Amniotic epithelial cell (primary cell): Measurements from ENCODE around the gene MYT1.
"Not testable (repeated sequence)": the region's sequence is repeated elsewhere in the genome, so short reads cannot be mapped to it uniquely, and the experiment has no call there.

Source experiments
- DNase-seq: peaks from one replicate; pipeline ENCODE4 v3.0.0-alpha.2; 2010; ENCODE audit warnings: low read depth

MYT1 gene

DNA sequence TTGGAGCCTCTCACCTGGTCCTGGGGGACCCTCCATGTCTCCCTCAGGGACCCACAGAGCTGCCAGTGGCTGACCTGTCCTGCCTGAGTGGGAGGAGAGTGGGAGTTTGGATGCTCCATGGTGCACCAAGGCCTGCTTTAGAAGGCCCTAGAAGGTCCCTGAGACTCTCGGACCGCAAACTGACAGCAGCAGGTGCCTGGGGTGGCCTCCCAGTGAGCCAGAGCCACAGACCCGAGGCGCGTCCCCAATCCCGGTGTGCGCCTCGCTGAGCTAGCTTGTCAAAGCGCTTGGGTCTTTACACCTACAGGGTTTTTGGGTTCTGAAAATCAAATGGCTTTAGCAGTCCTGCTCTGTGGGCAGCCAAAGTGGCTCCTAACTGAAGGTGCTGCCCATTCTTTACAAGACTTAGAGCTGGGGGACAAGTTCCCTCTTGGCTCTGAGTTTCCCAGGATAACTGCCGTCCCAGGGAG, 4.9 kb downstream of the MYT1 start:
- no peak for DNase-seq

- no peak for DNase-seq
Observed at GRCh38 chr20:64171211-64171610, 7.0 kb downstream of the MYT1 start.

DNA sequence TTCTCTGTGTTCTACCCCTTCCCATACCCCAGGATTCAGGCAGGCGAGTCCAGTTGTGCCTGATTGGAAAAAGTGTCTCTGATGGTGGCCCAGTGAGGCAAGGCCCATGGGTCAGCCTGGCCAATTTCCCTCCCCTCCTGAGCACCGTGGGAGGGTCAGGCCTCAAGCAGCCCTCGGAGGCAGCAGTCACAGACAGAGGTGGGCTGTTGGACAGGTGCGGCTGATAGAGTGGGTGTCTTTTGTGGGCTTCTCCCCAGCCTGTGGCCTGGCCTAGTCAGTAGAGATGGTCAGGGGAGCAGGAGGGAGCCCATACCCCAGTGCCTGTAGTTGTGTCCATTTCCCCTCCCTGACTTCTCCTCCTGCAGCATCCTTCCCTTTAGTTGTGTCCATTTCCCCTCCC, 8.9 kb downstream of the MYT1 start:
- DNase-seq, result no peak

DNA sequence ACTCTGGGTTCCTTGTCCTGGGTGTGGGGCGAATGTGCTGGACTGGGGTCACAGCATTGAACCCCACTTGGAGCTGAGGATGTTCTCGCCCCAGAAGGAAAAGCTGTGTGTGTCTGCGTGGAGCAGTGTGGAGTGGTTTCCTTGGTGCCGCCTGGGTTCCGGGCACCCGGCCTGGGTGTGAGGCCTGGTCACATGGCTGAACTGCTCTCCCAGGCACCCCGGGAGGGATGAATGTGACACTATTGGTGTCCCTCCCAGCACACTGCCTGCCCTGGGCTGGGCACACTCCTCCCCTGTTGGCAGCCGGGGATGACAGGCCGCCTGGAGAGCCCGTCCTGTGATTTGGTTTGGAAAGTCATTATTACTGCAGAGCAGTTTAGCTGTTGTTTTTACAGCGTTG, 12.3 kb downstream of the MYT1 start:
- no peak for DNase-seq

- no peak for DNase-seq
Observed at GRCh38 chr20:64176971-64177370, 12.7 kb downstream of the MYT1 start.

DNA sequence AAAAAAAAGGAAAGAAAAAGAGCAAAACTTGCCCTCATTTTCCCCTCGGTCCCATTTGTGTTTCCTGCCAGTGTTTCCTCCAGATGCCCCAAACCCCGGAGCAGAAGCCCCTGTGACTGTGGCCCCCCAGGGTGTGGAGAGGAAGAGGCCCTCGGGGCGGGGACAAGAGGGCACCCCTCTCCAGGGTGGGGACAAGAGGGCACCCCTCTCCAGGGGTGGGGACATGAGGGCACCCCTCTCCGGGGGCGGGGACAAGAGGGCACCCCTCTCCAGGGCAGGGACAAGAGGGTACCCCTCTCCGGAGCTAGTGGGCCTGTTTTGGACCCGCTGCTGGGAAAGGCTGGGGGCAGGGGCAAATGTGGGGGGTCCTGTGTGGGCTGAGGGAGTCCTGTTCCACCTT, 13.1 kb downstream of the MYT1 start:
- DNase-seq, result no peak

DNA sequence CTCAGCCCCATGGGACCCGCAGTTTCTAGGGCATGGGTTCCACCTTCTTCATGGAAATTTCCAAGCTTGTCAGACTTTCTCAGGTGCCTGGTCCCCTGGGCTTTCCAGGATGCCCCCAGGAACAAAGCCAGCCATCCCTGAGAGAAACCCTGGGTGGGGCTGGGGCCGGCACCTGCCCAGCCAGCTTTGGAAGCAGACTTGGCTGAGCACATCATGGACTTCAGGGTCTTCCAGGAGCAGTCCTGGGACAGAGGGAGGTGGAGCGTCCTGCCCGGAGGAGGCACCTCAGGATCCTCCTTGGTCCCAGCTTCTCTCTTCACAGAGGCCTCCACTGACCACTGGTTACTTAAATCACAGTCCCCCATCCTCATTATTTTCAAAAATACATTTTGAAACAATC, 13.5 kb downstream of the MYT1 start:
- no peak for DNase-seq

GRCh38 chr20:64178925-64179324, 14.7 kb downstream of the MYT1 start:
- not testable (repeated sequence) for DNase-seq

DNA sequence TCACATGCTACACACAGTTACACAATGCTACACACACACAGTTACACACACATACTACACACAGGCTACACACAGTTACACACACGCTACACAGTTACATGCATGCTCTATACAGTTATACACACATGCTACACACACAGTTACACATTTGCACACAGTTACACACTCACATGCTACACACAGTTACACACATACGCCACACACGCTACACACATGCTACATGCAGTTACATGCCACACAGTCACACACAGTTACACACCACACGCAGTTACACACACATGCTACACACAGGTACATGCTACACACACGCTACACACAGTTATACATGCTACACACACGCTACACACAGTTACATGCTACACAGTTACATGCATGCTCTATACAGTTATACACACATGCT, 15.6 kb downstream of the MYT1 start:
- no peak for DNase-seq

DNA sequence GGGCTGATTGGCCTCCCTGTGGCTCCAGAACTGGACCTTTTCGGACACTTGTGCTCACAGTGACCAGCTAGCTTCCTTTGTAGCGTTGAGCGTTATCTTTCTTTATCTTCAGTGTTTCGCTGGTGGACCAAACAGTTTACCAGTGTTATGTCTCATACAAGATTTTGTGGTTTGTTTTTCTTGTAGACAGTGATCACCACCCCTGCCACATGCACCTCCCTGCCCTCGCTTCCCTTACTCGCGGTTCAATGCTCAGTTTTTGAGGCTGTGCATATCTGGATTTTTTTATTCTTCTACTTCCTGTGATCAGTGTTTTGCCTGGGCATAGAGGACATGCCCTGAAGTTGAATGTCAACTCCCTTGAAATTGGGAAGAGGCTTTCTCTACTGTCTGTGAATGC, 16.4 kb downstream of the MYT1 start:
- no peak for DNase-seq

DNA sequence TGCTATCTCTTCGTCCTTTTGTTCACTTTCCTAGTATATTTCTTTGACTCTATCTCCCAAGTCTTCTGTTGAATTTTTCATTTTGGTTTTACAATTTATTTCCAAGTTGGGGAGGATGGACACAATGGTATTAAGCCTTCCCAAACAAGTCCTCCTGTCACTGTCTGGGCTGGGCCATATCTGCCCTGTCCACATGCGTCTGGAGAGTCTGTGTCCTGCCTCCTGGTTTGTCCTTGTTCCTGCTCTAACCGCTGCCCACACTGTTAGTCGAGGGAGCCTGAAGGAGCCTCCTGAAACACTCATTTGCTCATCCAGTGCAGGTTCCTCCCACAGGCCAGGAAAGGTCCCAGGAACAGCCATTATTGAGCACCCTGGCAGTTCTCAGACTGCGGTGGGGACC, 17.1 kb downstream of the MYT1 start:
- no peak for DNase-seq

- DNase-seq, result no peak
Observed at GRCh38 chr20:64182146-64182865, 18.1 kb downstream of the MYT1 start.

DNA sequence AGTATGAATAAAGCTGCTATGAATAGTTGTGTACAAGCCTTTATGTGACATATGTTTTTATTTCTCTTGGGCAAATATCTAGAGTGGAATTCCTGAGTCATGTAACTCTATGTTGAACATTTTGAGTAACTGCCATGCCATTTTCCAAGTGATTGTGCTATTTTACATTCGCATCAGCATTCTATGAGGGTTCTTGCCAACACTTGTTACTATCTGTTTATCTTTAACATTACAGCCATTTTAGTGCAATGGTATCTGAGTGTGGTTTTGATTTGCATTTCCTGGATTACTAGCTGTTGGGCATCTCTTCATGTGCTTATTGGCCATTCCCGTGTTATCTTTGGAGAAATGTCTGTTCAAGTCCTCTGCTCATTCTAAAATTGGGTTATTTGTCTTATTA, 19.1 kb downstream of the MYT1 start:
- no peak for DNase-seq

- DNase-seq, result no peak
Observed at GRCh38 chr20:64184795-64185194, 20.5 kb downstream of the MYT1 start.

DNA sequence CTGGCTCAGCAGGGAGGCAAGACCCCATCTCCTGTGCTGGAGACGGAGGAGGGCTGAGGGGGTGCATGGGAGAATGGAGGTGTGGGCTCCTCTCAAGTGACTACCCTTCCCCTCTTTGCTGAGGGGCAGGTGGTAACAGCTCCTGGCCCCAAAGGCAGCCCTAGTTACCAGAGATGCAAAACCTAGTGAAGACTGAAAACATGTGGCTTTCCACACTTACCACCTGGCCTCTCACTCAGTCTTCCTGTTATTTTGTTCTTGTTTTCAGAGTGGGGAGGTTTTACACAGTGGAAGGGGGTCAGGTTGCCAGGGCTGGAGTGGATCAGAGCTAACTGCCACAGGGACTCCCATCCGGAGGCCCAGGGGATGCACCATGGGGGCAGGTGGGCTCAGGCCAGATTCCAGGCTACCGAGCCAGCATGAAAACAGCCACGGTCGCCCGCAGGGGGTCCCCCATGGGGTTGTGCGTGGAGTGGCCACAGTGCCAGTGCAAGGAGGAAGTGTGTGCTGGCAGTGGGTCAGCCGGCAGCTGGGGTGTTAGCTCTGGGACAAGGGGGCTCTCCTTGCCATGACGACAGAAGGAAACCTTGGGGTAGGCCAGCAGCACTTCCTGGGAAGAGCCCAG, 21.1 kb downstream of the MYT1 start:
- DNase-seq, result no peak

DNA sequence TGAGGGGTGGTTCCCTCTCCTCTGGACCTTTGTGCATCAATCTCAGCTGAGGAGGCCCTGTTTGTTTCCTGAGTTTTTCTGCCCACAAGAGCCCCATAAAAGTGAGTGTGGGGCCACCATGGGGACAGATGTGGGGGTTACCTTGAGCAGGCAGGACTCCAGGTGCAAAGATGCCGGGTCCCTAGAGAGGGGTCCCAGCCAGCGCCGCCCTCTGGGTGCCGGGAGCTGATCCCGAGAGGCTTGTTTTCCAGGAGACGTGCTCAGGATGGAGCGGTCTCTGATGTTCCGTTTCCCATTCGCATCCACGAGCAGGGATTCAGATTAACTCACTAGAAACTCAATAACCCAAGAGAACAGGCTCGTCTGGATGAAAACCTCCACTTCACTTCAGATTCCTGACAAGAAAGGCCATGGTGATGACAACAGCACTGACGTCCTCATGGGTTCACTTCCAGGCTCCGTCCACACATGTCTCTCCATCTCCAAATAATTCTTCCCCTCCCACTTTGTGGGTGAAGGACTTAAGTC, 21.9 kb downstream of the MYT1 start:
- DNase-seq, result no peak

GRCh38 chr20:64187213-64187612, 23.0 kb downstream of the MYT1 start:
- DNase-seq, result not testable (repeated sequence)

DNA sequence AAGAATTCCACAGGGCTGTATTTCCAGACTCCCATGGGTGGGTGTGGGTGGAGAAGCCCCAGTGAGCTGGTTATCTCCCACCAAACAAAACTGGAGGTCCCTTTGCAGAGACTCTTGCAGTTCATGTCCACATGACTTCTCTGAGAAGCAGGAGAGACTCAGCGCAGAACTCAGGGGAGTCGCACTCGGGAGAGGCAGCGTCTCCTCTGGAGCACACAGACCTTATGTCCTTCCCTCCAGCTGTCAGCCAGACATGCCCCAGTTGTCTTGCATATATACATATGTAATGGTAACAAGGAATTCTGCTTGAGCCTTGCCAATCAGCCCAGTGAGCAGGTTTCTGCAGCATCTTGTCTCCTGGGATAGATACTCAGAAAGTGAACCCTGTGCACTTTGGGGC, 23.8 kb downstream of the MYT1 start:
- no peak for DNase-seq

GRCh38 chr20:64188682-64189529, 24.7 kb downstream of the MYT1 start:
- DNase-seq, result peak; percentile 68

GRCh38 chr20:64189530-64189966, 25.3 kb downstream of the MYT1 start:
- no peak for DNase-seq

DNA sequence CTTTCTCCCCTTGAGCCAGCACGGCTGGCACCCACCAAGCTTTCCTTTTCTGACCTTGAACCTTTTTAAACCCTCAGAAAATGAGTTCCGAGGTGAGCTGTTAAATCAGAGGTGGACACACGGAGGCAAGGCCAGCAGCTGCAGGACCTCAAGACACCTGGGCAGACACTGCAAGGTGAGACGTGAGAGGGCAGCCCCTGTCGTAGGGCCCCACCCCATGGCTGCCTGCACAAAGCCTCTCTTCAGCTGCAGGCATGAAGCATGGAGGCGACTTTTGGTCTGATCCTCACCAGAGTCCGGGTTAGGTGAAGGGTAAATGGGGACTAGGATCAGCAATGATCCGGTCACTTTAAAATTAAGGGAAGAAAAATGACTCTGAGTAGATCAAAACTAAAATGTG, 25.7 kb downstream of the MYT1 start:
- no peak for DNase-seq

GRCh38 chr20:64191002-64191401, 26.8 kb downstream of the MYT1 start:
- no peak for DNase-seq

DNA sequence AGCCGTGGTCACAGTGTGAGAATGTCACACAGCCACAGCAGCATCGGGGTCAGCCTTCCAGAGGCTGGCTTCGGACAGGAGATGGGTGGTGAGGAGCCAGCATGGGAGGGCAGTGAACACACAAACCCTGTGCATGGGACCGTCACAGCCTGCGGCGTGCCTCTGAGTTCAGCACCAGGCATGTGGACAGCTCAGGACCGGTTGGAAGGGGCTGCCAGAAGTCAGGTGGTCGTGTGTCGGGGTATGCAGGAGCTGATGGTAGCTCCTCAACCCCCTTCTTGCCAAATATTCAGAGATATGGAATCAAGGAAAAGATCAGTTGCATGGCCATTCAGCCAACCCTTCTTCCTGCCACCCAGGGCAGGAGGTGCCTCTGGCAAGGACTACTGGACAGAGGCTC, 28.2 kb downstream of the MYT1 start:
- DNase-seq, result no peak
